RWPE2 (cell line): Measurements from ENCODE around the gene GALNT17.
"Not testable (repeated sequence)": the region's sequence is repeated elsewhere in the genome, so short reads cannot be mapped to it uniquely, and the experiment has no call there.

Experiments used
- ATAC-seq: fragments of 200-7000 bp; cut with Tn5 transposase; 3 replicates; pipeline ENCODE4 v1.9.1; 2021; ENCODE audit warnings: low read depth
- DNase-seq: peaks from one replicate; pipeline ENCODE4 v3.0.0-alpha.2; 2020; ENCODE audit warnings: low spot score
- H3K27ac ChIP-seq: fragments of 450-650 bp; 2 replicates; pipeline ENCODE4 v1.5.1; 2017; ENCODE audit warnings: mild to moderate bottlenecking; ENCODE audit not compliant: poor library complexity, severe bottlenecking
- H3K27me3 ChIP-seq: fragments of 250-450 bp; sonication (Bioruptor Pico); 2 replicates; pipeline ENCODE4 v1.5.1; 2021; ENCODE audit warnings: mild to moderate bottlenecking, moderate library complexity; ENCODE audit not compliant: insufficient read depth, poor library complexity, severe bottlenecking
- H3K36me3 ChIP-seq: fragments of 250-450 bp; sonication (Bioruptor Pico); 2 replicates; pipeline ENCODE4 v1.5.1; 2020; ENCODE audit warnings: low read depth, mild to moderate bottlenecking, moderate library complexity
- H3K4me1 ChIP-seq: fragments of 250-450 bp; sonication (Bioruptor Pico); 2 replicates; pipeline ENCODE4 v1.5.1; 2021; ENCODE audit warnings: mild to moderate bottlenecking, moderate library complexity; ENCODE audit not compliant: insufficient read depth, poor library complexity, severe bottlenecking
- H3K4me3 ChIP-seq: fragments of 250-450 bp; sonication (Bioruptor Pico); 2 replicates; pipeline ENCODE4 v1.5.1; 2021; ENCODE audit warnings: mild to moderate bottlenecking, moderate library complexity; ENCODE audit not compliant: severe bottlenecking
- H3K9me3 ChIP-seq: fragments of 250-450 bp; sonication (Bioruptor Pico); 2 replicates; pipeline ENCODE4 v1.5.1; 2021; ENCODE audit warnings: mild to moderate bottlenecking, moderate library complexity; ENCODE audit not compliant: severe bottlenecking
- TF ChIP-seq, protein P1 (sequence below): fragments of 450-650 bp; IDR thresholded peaks from one replicate; pipeline ENCODE4 v1.5.1; 2017; ENCODE audit warnings: mild to moderate bottlenecking, moderate library complexity; ENCODE audit not compliant: poor library complexity, severe bottlenecking

GALNT17 gene

DNA sequence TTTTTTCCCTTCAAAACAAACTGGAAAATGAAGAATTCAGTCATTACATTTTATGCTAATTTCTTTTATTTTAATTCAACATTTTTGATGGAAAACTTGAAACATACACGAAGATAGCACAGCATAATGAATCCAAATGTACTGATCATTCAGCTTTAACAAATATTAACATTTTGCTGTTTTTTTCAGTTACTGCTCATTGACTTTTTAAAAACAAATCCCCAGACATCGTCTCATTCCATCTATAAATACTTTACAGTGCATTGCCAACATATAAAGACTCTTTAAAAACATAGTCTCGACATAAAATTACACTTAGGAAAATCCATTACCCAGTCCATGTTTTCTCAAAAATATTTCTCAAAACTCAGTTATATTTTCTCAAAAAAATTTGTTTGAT is 452.3 kb downstream of the GALNT17 start:
- DNase-seq: no peak
- no peak overlapping the region for H3K4me3 ChIP-seq
- H3K27ac ChIP-seq: no peak overlapping the region
- TF ChIP-seq, protein P1, sequence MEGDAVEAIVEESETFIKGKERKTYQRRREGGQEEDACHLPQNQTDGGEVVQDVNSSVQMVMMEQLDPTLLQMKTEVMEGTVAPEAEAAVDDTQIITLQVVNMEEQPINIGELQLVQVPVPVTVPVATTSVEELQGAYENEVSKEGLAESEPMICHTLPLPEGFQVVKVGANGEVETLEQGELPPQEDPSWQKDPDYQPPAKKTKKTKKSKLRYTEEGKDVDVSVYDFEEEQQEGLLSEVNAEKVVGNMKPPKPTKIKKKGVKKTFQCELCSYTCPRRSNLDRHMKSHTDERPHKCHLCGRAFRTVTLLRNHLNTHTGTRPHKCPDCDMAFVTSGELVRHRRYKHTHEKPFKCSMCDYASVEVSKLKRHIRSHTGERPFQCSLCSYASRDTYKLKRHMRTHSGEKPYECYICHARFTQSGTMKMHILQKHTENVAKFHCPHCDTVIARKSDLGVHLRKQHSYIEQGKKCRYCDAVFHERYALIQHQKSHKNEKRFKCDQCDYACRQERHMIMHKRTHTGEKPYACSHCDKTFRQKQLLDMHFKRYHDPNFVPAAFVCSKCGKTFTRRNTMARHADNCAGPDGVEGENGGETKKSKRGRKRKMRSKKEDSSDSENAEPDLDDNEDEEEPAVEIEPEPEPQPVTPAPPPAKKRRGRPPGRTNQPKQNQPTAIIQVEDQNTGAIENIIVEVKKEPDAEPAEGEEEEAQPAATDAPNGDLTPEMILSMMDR: no peak
- no peaks in the 10 kb centered on the region for H3K4me1 ChIP-seq
- no peaks in the 10 kb centered on the region for H3K9me3 ChIP-seq
- no peak for ATAC-seq
- H3K27me3 ChIP-seq: no peaks in the 10 kb centered on the region
- H3K36me3 ChIP-seq: no peaks in the 10 kb centered on the region

DNA sequence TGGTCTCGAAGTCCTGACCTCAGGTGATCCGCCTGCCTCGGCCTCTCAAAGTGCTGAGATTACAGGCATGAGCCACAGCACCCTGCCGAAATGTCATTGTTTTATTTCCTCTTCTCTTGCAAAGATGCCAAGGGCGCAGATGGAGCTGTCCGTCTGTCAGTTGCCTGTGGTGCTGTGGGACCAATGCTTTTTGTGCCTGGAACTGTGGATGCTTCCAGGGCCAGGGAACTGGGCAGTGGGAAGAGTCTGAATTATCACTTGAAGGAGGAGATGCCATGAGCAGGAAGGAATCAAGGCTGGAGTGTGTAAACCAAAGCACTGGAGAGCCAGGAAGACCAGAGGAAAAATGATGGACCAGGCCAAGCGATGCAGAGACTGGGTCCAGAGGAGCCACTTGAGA is 459.9 kb downstream of the GALNT17 start:
- TF ChIP-seq, protein P1: no peak
- ATAC-seq (no peak), DNase-seq (no peak)
- Histone ChIP-seq H3K36me3 (no peaks in the 10 kb centered on the region), H3K27me3 (no peaks in the 10 kb centered on the region), H3K4me3 (no peak overlapping the region), H3K4me1 (no peaks in the 10 kb centered on the region), H3K27ac (no peak overlapping the region), H3K9me3 (no peaks in the 10 kb centered on the region)

DNA sequence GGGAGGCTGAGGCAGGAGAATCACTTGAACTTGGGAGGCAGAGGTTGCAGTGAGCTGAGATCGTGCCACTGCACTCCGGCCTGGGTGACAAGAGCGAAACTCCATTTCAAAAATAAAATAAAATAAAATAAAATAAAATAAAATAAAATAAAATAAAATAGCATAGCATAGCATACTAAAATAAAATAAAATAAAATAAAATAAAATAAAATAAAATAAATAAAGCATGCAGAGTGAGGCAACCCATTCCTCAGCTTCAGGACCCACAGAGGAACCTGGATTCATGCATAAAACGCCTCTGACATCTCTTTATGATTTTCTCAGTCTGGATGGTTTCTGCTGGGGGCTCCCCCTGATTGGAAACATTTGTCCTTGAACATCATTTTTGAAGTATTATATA is 460.4 kb downstream of the GALNT17 start:
- not testable (repeated sequence) for H3K4me3 ChIP-seq, DNase-seq, H3K4me1 ChIP-seq, H3K36me3 ChIP-seq, H3K27me3 ChIP-seq, H3K27ac ChIP-seq, H3K9me3 ChIP-seq, ATAC-seq

DNA sequence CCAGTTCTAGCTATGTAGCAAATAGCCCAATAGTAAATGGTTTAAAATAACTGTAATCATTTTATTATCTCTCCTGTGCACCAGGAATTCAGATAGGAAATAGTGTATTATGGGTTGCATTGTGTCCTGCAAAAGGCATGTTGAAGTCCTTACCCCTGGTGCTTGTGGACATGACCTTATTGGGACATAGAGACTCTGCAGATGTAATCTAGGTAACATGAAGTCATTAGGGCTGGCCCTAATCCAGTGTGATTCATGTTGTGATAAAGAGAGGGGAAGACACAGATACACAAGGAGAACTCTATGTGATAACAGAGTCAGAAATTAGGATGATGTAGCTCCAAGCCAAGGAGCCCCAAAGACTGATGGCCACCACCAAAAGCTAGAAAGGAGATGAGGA is 462.8 kb downstream of the GALNT17 start:
- DNase-seq: no peak
- Histone ChIP-seq H3K4me1 (no peaks in the 10 kb centered on the region), H3K4me3 (no peak overlapping the region), H3K9me3 (no peaks in the 10 kb centered on the region), H3K36me3 (no peaks in the 10 kb centered on the region), H3K27ac (no peak overlapping the region), H3K27me3 (no peaks in the 10 kb centered on the region)
- ATAC-seq: no peak
- TF ChIP-seq, protein P1: no peak

DNA sequence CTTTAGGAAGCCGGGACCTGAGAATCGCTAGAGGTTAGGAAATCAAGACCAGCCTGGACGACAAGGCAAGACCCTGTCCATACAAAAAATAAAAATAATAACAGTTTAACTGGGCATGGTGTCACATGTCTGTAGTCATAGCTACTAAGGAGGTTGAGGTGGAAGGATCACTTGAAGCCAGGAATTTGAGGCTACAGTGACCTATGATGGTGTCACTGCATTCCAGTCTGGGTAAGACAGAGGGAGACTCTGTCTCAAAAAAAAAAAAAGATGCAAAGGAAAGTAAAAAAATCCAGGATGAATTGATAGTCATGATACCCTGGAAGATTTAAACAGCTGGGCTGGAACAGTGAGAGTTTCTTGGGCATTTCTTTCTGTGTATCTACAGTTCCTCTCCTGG is 463.2 kb downstream of the GALNT17 start:
- no peak overlapping the region for H3K27ac ChIP-seq
- no peaks in the 10 kb centered on the region for H3K36me3 ChIP-seq

More for the DNA sequence above, 463.2 kb downstream of the GALNT17 start:
- no peaks in the 10 kb centered on the region for H3K27me3 ChIP-seq
- ATAC-seq: no peak
- H3K9me3 ChIP-seq: no peaks in the 10 kb centered on the region
- TF ChIP-seq, protein P1: no peak
- DNase-seq: no peak
- H3K4me1 ChIP-seq: no peaks in the 10 kb centered on the region
- no peak overlapping the region for H3K4me3 ChIP-seq
